Panc1 (cell line): ENCODE measurements around the gene IL12RB2. TPM values are rescaled to one million over a fixed set of nuclear protein-coding genes. Genes with fewer than 3 reads are reported as not detected.

Experiments used
- ATAC-seq: fragments of 200-7000 bp; cut with Tn5 transposase; 2 replicates; pipeline ENCODE4 v1.9.1; 2020; ENCODE audit warnings: mild to moderate bottlenecking, moderate library complexity
- BruUV-seq: library from RNA; stranded (reverse); fragments of 400-500 nt; replicated peaks from 2 replicates; lab custom pipeline; 2021; lab: Mats Ljungman, UMichigan
- CTCF ChIA-PET: fragments of 300-600 bp; sonication (Branson Sonifier 250); formaldehyde crosslinking; loops from one replicate; lab custom pipeline; 2022; ENCODE audit warnings: antibody characterized with exemption; lab: Charles Lee
- POLR2A ChIA-PET: fragments of 300-600 bp; sonication (Branson Sonifier 250); formaldehyde crosslinking; loops from one replicate; lab custom pipeline; 2022; ENCODE audit warnings: antibody characterized with exemption; lab: Charles Lee
- DNase-seq: peaks from one replicate; pipeline ENCODE4 v3.0.0-alpha.2; 2010; ENCODE audit warnings: low read depth, low spot score
- H3K27ac ChIP-seq: 2 replicates; pipeline ENCODE4 v1.5.1; 2011; ENCODE audit warnings: mild to moderate bottlenecking, low read length, inconsistent platforms
- H3K27me3 ChIP-seq: fragments of 200-500 bp; sonication (Bioruptor generic); 2 replicates; pipeline ENCODE4 v1.6.0; 2014; ENCODE audit warnings: low read length, inconsistent platforms; ENCODE audit not compliant: control insufficient read depth, insufficient read depth
- H3K36me3 ChIP-seq: fragments of 200-500 bp; sonication (Bioruptor generic); 2 replicates; pipeline ENCODE4 v1.5.1; 2014; ENCODE audit warnings: inconsistent platforms, mild to moderate bottlenecking, low read length, moderate library complexity; ENCODE audit not compliant: control insufficient read depth, insufficient read depth
- H3K4me1 ChIP-seq: 2 replicates; pipeline ENCODE4 v1.5.1; 2011; ENCODE audit warnings: inconsistent platforms, mild to moderate bottlenecking, low read length, moderate library complexity; ENCODE audit not compliant: control insufficient read depth, insufficient read depth
- H3K4me3 ChIP-seq, 2 experiments: 2 replicates each; pipeline ENCODE4 v1.5.1; 2011 to 2012; ENCODE audit warnings: low read depth in 2 of 2, low read length in 2 of 2, mild to moderate bottlenecking in 2 of 2, inconsistent platforms in 1 of 2, moderate library complexity in 1 of 2
- H3K9me3 ChIP-seq: fragments of 200-500 bp; sonication (Bioruptor generic); 2 replicates; pipeline ENCODE4 v1.5.1; 2014; ENCODE audit warnings: low read depth, mild to moderate bottlenecking, inconsistent platforms, low read length, moderate library complexity; ENCODE audit not compliant: control insufficient read depth, insufficient read depth
- CTCF ChIP-seq: fragments of 450-650 bp; IDR thresholded peaks from 2 replicates; pipeline ENCODE4 v1.5.1; 2017; ENCODE audit warnings: mild to moderate bottlenecking
- POLR2AphosphoS5 ChIP-seq: IDR thresholded peaks from 2 replicates; pipeline ENCODE4 v1.6.1; 2012; ENCODE audit warnings: mild to moderate bottlenecking, low read depth, low read length, moderate library complexity
- REST ChIP-seq, 2 experiments: IDR thresholded peaks; 2 replicates each; pipeline ENCODE4 v1.6.1; 2011 to 2012; ENCODE audit warnings: low read depth in 2 of 2, control low read depth in 1 of 2, low read length in 1 of 2, mild to moderate bottlenecking in 1 of 2, moderate library complexity in 1 of 2; ENCODE audit not compliant: insufficient read depth in 1 of 2
- SIN3A ChIP-seq: IDR thresholded peaks from 2 replicates; pipeline ENCODE4 v1.6.1; 2012; ENCODE audit warnings: low read depth, mild to moderate bottlenecking, low read length, moderate library complexity, borderline replicate concordance; ENCODE audit not compliant: insufficient read depth
- TCF7L2 ChIP-seq: IDR thresholded peaks from 2 replicates; pipeline ENCODE4 v1.6.1; 2011; ENCODE audit warnings: mild to moderate bottlenecking, low read depth, low read length, inconsistent platforms
- in situ Hi-C: cut with HindIII; loops from 2 replicates; pipeline ENCODE4 v1.10.0; 2016; ENCODE audit warnings: low sequenced_read_pairs, low pct_unique_long_range_greater_than_20kb
- intact Hi-C: fragments of 100-400 bp; cut with micrococcal nuclease; formaldehyde crosslinking; loops from one replicate; pipeline ENCODE4 v1.10.0; 2022; ENCODE audit not compliant: unreplicated experiment
- total RNA-seq: library from RNA; stranded (reverse); gene quantifications from one replicate; pipeline ENCODE4 v1.2.1, GENCODE V29; 2021; ENCODE audit not compliant: unreplicated experiment

Gene IL12RB2
- total RNA-seq, 1 experiment from 2014 or later = 0.26 TPM

GRCh38 chr1:67274623-67275325 lies 32.9 kb upstream of the IL12RB2 start:
- in situ Hi-C loops (no loop called here), intact Hi-C loops (loop anchor here (10.0 kb wide), 1 partner anchor 60 kb away; no protein-coding TSS in a partner anchor)
- Histone ChIP-seq H3K27ac (no peak overlapping the region), H3K27me3 (no peaks in the 10 kb centered on the region), H3K36me3 (no peaks in the 10 kb centered on the region), H3K9me3 (no peaks in the 10 kb centered on the region), H3K4me1 (no peaks in the 10 kb centered on the region), H3K4me3 (no peak overlapping the region)
- no TSS peak for BruUV-seq
- no peak for TF ChIP-seq SIN3A
- no peak for TF ChIP-seq POLR2AphosphoS5
- no peak for TF ChIP-seq REST (IDR thresholded peaks at IDR 0.05; ENCODE audit: insufficient read depth in 1 of 2, low read depth in 2 of 2, low read length in 1 of 2)
- ATAC-seq (no peak), DNase-seq (no peak)
- CTCF ChIA-PET = no interaction called here
- POLR2A ChIA-PET = interaction anchor here (0.6 kb wide), 1 partner anchor 1110 kb away, joined by 3 read pairs; no protein-coding TSS in a partner anchor

GRCh38 chr1:67280696-67281095 lies 27.0 kb upstream of the IL12RB2 start:
- H3K27ac ChIP-seq = no peak overlapping the region
- DNase-seq (no peak), ATAC-seq (no peak)
- in situ Hi-C loops (no loop called here), intact Hi-C loops (no loop called here)
- H3K27me3 ChIP-seq = 0 out of 2 replicates have a peak, but pooled peaks cover 3% of the 10 kb centered on the region
- H3K4me1 ChIP-seq = no peaks in the 10 kb centered on the region
- BruUV-seq = no TSS peak
- H3K36me3 ChIP-seq = no peaks in the 10 kb centered on the region
- H3K9me3 ChIP-seq = no peaks in the 10 kb centered on the region
- POLR2A ChIA-PET = no interaction called here
- no peak overlapping the region for H3K4me3 ChIP-seq
- TF ChIP-seq POLR2AphosphoS5 (no peak), CTCF (no peak), REST (IDR thresholded peaks at IDR 0.05; ENCODE audit: insufficient read depth in 1 of 2, low read depth in 2 of 2, low read length in 1 of 2) (no peak), TCF7L2 (no peak), SIN3A (no peak)
- CTCF ChIA-PET = no interaction called here
